ENCODE data around the gene MYB.

DNA sequence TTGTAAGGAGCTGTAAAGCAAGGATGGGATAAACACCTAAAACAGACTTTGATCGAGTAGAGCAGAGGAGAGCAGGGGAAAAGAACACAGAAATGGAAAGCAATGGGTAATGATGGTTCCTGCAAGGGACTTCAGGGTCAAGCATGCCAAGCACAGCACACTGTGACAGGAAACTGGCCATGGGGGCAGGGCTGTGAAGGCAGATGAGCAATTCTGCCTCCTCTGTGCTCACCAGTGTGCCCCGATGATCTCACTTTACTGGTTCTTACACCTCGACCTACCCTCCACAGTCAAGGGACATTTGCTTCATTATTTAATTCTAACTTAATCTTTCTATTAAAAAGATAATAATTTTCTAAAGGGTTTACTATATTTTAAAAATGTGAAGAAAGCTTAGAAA, 21.6 kb upstream of the MYB start:
- TF ChIP-seq, protein P1, sequence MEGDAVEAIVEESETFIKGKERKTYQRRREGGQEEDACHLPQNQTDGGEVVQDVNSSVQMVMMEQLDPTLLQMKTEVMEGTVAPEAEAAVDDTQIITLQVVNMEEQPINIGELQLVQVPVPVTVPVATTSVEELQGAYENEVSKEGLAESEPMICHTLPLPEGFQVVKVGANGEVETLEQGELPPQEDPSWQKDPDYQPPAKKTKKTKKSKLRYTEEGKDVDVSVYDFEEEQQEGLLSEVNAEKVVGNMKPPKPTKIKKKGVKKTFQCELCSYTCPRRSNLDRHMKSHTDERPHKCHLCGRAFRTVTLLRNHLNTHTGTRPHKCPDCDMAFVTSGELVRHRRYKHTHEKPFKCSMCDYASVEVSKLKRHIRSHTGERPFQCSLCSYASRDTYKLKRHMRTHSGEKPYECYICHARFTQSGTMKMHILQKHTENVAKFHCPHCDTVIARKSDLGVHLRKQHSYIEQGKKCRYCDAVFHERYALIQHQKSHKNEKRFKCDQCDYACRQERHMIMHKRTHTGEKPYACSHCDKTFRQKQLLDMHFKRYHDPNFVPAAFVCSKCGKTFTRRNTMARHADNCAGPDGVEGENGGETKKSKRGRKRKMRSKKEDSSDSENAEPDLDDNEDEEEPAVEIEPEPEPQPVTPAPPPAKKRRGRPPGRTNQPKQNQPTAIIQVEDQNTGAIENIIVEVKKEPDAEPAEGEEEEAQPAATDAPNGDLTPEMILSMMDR (IDR thresholded peaks at IDR 0.05), result no peak
- no peak for TF ChIP-seq POLR2A (IDR thresholded peaks at IDR 0.05)
